ENCODE measurements around the gene PRX. TPM values are rescaled to one million over a fixed set of nuclear protein-coding genes. Genes with fewer than 3 reads are reported as not detected.

Gene PRX
- total and polyA plus RNA-seq, 9 of the 15 experiments (the other 6 are each of a cell fraction or from before 2014, with no cell fraction given): 0.65 to 3.5 (median 1.7) TPM; not detected in 2

DNA sequence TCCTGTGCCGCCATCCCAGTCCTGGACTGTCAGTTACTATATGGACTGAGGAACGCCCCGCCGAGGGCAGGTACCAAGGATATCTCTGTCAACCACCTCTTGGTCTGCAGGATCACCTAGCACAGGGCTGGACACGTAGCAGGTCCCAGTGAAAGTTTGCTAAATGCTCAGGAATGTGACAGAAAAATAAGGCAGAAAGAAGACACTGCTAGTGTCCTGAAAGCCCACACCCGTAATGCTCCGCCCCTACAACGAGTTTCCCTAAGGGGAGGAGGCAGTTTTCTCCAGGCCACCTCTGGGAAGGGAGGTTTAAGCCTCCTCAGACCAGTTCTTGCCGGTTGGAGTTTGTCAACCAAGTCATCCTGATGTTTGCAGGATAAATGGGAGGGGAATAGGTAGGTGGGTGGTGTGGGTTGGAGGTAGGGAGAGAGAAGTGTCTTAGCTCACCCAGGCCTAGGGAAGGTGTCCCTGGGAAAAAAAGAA lies 32.6 kb upstream of the PRX start (continued):
- TF ChIP-seq, protein P1, sequence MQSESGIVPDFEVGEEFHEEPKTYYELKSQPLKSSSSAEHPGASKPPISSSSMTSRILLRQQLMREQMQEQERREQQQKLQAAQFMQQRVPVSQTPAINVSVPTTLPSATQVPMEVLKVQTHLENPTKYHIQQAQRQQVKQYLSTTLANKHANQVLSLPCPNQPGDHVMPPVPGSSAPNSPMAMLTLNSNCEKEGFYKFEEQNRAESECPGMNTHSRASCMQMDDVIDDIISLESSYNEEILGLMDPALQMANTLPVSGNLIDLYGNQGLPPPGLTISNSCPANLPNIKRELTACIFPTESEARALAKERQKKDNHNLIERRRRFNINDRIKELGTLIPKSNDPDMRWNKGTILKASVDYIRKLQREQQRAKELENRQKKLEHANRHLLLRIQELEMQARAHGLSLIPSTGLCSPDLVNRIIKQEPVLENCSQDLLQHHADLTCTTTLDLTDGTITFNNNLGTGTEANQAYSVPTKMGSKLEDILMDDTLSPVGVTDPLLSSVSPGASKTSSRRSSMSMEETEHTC (IDR thresholded peaks at IDR 0.05): no peak
- TF ChIP-seq, protein P2, sequence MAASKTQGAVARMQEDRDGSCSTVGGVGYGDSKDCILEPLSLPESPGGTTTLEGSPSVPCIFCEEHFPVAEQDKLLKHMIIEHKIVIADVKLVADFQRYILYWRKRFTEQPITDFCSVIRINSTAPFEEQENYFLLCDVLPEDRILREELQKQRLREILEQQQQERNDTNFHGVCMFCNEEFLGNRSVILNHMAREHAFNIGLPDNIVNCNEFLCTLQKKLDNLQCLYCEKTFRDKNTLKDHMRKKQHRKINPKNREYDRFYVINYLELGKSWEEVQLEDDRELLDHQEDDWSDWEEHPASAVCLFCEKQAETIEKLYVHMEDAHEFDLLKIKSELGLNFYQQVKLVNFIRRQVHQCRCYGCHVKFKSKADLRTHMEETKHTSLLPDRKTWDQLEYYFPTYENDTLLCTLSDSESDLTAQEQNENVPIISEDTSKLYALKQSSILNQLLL (CRISPR knock-in tag; IDR thresholded peaks at IDR 0.05; ENCODE audit: borderline replicate concordance): no peak
- TF ChIP-seq FOSL1 (tag; conservative IDR thresholded peaks at IDR 0.05) (no peak), ZBTB8A (IDR thresholded peaks at IDR 0.05; ENCODE audit: partially characterized antibody) (no peak), KLF16 (IDR thresholded peaks at IDR 0.05) (peak; percentile 100), ZFP1 (CRISPR knock-in tag; IDR thresholded peaks at IDR 0.05) (no peak), SRSF7 (optimal IDR thresholded peaks at IDR 0.05; ENCODE audit: low read depth, low read length) (no peak), CEBPG (CRISPR knock-in tag; IDR thresholded peaks at IDR 0.05) (no peak), CEBPG (tag; conservative IDR thresholded peaks at IDR 0.05 in 1 of 2, IDR thresholded peaks at IDR 0.05 in 1 of 2) (no peak), FOXJ3 (CRISPR knock-in tag; IDR thresholded peaks at IDR 0.05) (no peak), SAFB (IDR thresholded peaks at IDR 0.05; ENCODE audit: borderline replicate concordance, low read depth, low read length) (no peak), HMG20A (CRISPR knock-in tag; conservative IDR thresholded peaks at IDR 0.05) (no peak), ZNF518B (CRISPR knock-in tag; IDR thresholded peaks at IDR 0.05) (no peak), SIN3A (IDR thresholded peaks at IDR 0.05; ENCODE audit: borderline replicate concordance in 2 of 2, control insufficient read depth in 1 of 2, low read depth in 2 of 2, low read length in 2 of 2) (no peak; a peak in 1 of 4 replicates), BMI1 (IDR thresholded peaks at IDR 0.05; ENCODE audit: low read length) (no peak), CCNT2 (IDR thresholded peaks at IDR 0.05; ENCODE audit: borderline replicate concordance, extremely low read depth, insufficient read length, low read depth, low read length) (no peak)
